ENCODE results near the gene DTNB. TPM values are rescaled to one million over a fixed set of nuclear protein-coding genes. Genes with fewer than 3 reads are reported as not detected.

The DTNB gene
- total RNA-seq, 3 donors from 2014 or later = 4.8 to 8.8 (median 7.2) TPM

DNA sequence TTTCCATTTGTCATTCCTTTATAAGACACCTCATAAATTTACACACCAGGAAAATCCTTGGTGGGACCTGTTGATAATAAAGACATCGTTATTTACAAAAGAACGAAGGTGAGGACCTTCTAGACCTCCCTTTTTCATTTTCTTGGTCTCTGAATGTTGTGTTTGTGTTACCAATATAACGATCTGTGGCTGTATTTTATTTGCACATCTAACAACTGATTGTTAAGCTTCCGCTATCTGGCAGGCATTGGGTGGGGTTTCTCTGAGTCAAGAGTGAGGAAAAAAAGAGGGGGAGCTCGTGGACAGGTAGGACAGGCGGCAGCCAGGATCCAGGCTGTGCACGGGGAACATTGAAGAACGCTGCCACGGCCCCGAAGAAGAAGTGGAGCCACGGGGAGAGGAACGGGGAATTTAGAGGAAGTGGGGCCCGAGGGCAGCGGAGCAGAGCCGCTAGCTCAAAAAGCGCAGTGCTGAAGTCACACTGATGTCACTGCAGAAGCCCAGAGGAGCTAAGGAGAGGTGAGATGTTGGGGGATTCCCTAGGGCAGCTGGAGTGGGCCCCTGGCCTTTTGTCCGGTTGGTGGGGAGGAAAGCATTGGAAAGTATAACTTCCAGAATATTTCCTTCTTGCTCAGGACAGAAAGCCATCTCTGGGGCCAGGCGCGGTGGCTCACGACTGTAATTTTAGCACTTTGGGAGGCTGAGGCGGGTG, 310.8 kb downstream of the DTNB start:
- Histone ChIP-seq H3K4me1 (ENCODE audit: low read depth) (peaks cover 5% of the 10 kb centered on the region), H3K4me3 (no peak overlapping the region), H3K36me3 (ENCODE audit: low read depth) (no peaks in the 10 kb centered on the region), H3K9me3 (no peaks in the 10 kb centered on the region)
- peak; percentile 60 for ATAC-seq
- intact Hi-C loops (cut with DNase I, micrococcal nuclease) = loop anchor here in 1 of 2 donors (10.0 kb wide), 1 partner anchor 162 kb away; no protein-coding TSS in a partner anchor
- TF ChIP-seq, protein P1, sequence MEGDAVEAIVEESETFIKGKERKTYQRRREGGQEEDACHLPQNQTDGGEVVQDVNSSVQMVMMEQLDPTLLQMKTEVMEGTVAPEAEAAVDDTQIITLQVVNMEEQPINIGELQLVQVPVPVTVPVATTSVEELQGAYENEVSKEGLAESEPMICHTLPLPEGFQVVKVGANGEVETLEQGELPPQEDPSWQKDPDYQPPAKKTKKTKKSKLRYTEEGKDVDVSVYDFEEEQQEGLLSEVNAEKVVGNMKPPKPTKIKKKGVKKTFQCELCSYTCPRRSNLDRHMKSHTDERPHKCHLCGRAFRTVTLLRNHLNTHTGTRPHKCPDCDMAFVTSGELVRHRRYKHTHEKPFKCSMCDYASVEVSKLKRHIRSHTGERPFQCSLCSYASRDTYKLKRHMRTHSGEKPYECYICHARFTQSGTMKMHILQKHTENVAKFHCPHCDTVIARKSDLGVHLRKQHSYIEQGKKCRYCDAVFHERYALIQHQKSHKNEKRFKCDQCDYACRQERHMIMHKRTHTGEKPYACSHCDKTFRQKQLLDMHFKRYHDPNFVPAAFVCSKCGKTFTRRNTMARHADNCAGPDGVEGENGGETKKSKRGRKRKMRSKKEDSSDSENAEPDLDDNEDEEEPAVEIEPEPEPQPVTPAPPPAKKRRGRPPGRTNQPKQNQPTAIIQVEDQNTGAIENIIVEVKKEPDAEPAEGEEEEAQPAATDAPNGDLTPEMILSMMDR (IDR thresholded peaks at IDR 0.05) = no peak
- DNase-seq = peak; percentile 65 to 81 (median 73)

DNA sequence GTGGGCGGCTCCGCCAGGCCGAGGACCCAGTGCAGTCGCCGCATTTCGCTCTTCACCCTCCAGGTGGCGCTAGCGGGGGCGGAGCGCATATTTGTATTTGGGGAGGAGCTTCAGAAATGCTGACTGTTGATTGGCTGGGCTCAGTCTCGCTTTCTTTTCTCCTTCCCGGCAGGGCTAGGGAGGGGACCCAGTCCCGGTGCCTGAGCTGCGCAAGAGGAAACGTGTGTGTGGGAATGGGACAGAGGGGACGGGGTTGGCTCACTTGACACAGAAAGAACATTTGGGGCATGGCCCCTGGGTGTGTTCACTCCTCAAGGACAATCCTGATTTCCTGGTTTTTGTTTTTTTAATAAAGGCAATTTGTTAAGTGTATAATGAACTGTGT, 311.3 kb downstream of the DTNB start:
- DNase-seq (peak; percentile 92 to 97 (median 96)), ATAC-seq (peak; percentile 99)
- intact Hi-C loops (cut with DNase I, micrococcal nuclease) = loop anchor here in 1 of 2 donors (10.0 kb wide), 1 partner anchor 163 kb away; no protein-coding TSS in a partner anchor
- Histone ChIP-seq H3K4me3 (peak overlapping the region; percentile 6), H3K4me1 (ENCODE audit: low read depth) (peaks cover 5% of the 10 kb centered on the region), H3K36me3 (ENCODE audit: low read depth) (no peaks in the 10 kb centered on the region), H3K9me3 (no peaks in the 10 kb centered on the region)
- TF ChIP-seq, protein P1 (IDR thresholded peaks at IDR 0.05) = peak; percentile 99

DNA sequence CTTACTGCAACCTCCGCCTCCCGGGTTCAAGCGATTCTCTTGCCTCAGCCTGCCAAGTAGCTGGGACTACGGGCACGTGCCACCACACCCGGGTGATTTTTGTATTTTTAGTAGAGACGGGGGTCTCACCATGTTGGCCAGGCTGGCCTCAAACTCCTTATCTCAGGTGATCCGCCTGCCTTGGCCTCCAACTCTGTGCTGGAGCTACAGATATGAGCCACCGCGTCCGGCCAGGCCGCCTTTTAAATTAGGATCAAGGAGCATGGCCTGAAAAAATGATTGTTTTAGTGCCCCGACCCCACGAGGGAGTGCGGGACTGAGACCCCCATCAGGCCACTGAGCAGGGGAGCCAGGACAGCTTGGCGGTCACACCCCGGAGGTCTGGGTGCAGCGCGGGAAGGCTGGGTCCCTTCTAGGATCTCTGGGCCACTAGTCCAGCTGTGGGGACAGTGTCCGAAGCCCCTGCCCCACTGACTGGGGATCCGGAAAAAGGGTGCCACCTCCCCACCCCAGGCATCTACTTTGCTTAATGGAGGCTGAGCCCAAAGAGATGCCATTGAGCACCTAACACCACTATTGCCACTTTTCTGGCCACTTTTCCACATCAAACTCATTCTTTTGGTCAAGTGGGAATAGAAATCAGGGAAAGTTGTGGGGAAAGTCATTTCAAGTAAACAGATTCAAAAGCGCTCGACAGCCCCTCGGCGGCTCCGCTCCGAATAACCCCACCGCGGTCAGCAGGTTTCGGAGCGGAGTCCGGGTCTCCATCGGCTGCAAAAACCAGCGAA, 311.9 kb downstream of the DTNB start:
- peak overlapping the region; percentile 6 for H3K4me3 ChIP-seq
- DNase-seq = no peak
- TF ChIP-seq, protein P1 (IDR thresholded peaks at IDR 0.05) = no peak
- no peaks in the 10 kb centered on the region for H3K9me3 ChIP-seq
- peaks cover 5% of the 10 kb centered on the region for H3K4me1 ChIP-seq (ENCODE audit: low read depth)
- intact Hi-C loops (cut with DNase I, micrococcal nuclease) = loop anchor here in 1 of 2 donors (10.0 kb wide), 1 partner anchor 163 kb away; no protein-coding TSS in a partner anchor
- no peaks in the 10 kb centered on the region for H3K36me3 ChIP-seq (ENCODE audit: low read depth)
- ATAC-seq = no peak

DNA sequence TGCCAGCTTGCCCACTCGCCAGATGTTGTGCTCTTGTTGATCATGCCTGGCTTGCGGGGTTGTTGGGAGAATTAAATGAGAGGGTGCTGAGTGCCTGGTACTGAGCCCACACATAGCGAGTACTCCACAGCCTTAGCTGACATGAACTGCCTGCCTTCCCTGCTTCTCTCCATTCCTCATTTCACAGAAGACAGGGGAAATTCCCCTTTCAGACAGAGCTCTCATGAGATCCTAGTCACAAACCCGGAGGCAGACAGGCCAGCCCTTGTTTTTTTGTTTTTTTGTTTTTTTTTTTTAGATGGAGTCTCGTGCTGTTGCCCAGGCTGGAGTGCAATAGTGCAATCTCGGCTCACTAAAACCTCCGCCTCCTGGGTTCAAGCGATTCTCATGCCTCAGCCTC, 314.5 kb downstream of the DTNB start:
- intact Hi-C loops (cut with DNase I, micrococcal nuclease) = no loop called here

DNA sequence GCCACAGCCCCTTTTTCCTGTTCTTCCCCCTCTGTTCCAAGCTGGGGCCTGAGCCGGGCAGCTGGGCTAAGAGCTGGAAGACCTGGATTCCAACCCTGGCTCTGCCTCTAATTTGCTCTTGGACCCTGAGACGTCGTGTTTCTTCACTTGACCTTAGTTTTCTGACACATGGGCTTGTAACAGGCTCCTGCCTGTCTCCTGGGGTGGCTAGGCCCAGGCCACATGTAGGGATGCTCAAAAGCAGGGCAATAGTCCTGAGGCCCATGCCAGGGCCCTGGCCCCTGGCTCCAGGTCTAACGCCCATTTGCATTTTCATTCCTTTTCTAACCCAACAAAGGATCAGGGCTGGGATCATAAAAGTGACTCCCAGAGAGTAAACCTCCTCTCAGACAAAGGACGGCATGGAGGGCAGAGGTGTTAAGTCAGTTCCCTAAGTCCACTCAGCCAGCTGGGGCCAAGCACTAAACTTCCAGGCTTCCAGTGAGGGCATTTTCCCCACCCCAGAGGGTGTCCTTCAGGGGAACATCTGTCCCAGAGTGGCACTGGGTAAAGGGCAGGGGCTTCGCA, 315.0 kb downstream of the DTNB start:
- H3K36me3 ChIP-seq (ENCODE audit: low read depth) = no peaks in the 10 kb centered on the region
- H3K4me1 ChIP-seq (ENCODE audit: low read depth) = peaks cover 5% of the 10 kb centered on the region
- ATAC-seq = no peak
- H3K9me3 ChIP-seq = no peaks in the 10 kb centered on the region
- intact Hi-C loops (cut with DNase I, micrococcal nuclease) = no loop called here
- no peak overlapping the region for H3K4me3 ChIP-seq
- DNase-seq = peak in 1 of 3 donors; percentile 15
- TF ChIP-seq, protein P1 (IDR thresholded peaks at IDR 0.05) = no peak

More for the DNA sequence above, 314.5 kb downstream of the DTNB start:
- DNase-seq = peak in 1 of 3 donors; percentile 0
- no peak for ATAC-seq
- Histone ChIP-seq H3K9me3 (no peaks in the 10 kb centered on the region), H3K4me1 (ENCODE audit: low read depth) (peaks cover 5% of the 10 kb centered on the region), H3K4me3 (no peak overlapping the region), H3K36me3 (ENCODE audit: low read depth) (no peaks in the 10 kb centered on the region)
- TF ChIP-seq, protein P1 (IDR thresholded peaks at IDR 0.05) = no peak
